H9 (cell line): ENCODE data around the gene OTOS. TPM values are rescaled to one million over a fixed set of nuclear protein-coding genes. Genes with fewer than 3 reads are reported as not detected.
A peak's percentile ranks its signal among the peaks of the same experiment; 100 is the strongest.

ENCODE experiments used
- DNase-seq: peaks from one replicate; pipeline ENCODE4 v3.0.0-alpha.2; 2017
- H2AFZ ChIP-seq: one replicate; pipeline ENCODE4 v1.6.1; 2013; ENCODE audit warnings: mild to moderate bottlenecking, low read length, control low read depth, moderate library complexity
- H2AK5ac ChIP-seq: 2 replicates; pipeline ENCODE4 v1.6.1; 2013; ENCODE audit warnings: low read length, control low read depth, mixed read lengths; ENCODE audit not compliant: insufficient read length
- H2BK120ac ChIP-seq: one replicate; pipeline ENCODE4 v1.6.1; 2013; ENCODE audit warnings: low read depth, mild to moderate bottlenecking, low read length, control low read depth, inconsistent platforms; ENCODE audit not compliant: poor library complexity, severe bottlenecking
- H2BK12ac ChIP-seq: 2 replicates; pipeline ENCODE4 v1.6.1; 2013; ENCODE audit warnings: low read length, control low read depth, mixed read lengths, low read depth; ENCODE audit not compliant: insufficient read length
- H2BK15ac ChIP-seq: 2 replicates; pipeline ENCODE4 v1.6.1; 2013; ENCODE audit warnings: low read depth, low read length, control low read depth
- H2BK20ac ChIP-seq: one replicate; pipeline ENCODE4 v1.6.1; 2013; ENCODE audit warnings: low read depth, mild to moderate bottlenecking, low read length, control low read depth, inconsistent platforms; ENCODE audit not compliant: poor library complexity, severe bottlenecking
- H2BK5ac ChIP-seq: 2 replicates; pipeline ENCODE4 v1.6.1; 2013; ENCODE audit warnings: low read length, control low read depth, mixed read lengths; ENCODE audit not compliant: insufficient read length
- H3K14ac ChIP-seq: 2 replicates; pipeline ENCODE4 v1.6.1; 2013; ENCODE audit warnings: low read length, control low read depth; ENCODE audit not compliant: insufficient read depth
- H3K18ac ChIP-seq: 2 replicates; pipeline ENCODE4 v1.6.1; 2013; ENCODE audit warnings: low read depth, mild to moderate bottlenecking, mixed read lengths, low read length, control low read depth; ENCODE audit not compliant: insufficient read length
- H3K23ac ChIP-seq: 2 replicates; pipeline ENCODE4 v1.6.1; 2013; ENCODE audit warnings: low read length, control low read depth, mixed read lengths, low read depth; ENCODE audit not compliant: insufficient read length
- H3K23me2 ChIP-seq: 2 replicates; pipeline ENCODE4 v1.6.1; 2013; ENCODE audit warnings: low read depth, mild to moderate bottlenecking, mixed read lengths, low read length, control low read depth; ENCODE audit not compliant: insufficient read length, poor library complexity, severe bottlenecking
- H3K27ac ChIP-seq: 2 replicates; pipeline ENCODE4 v1.5.1; 2013; ENCODE audit warnings: low read length, control low read depth, mixed read lengths, low read depth; ENCODE audit not compliant: insufficient read length
- H3K27me3 ChIP-seq: 2 replicates; pipeline ENCODE4 v1.6.1; 2013; ENCODE audit warnings: low read length, control low read depth, inconsistent platforms; ENCODE audit not compliant: insufficient read depth
- H3K4ac ChIP-seq: 2 replicates; pipeline ENCODE4 v1.6.1; 2013; ENCODE audit warnings: low read depth, mild to moderate bottlenecking, control low read depth, inconsistent platforms, low read length, moderate library complexity
- H3K4me1 ChIP-seq: 2 replicates; pipeline ENCODE4 v1.6.1; 2013; ENCODE audit warnings: low read length, control low read depth, inconsistent platforms; ENCODE audit not compliant: insufficient read depth
- H3K4me2 ChIP-seq: 2 replicates; pipeline ENCODE4 v1.6.1; 2013; ENCODE audit warnings: low read length, control low read depth, mixed read lengths; ENCODE audit not compliant: insufficient read length, insufficient read depth
- H3K56ac ChIP-seq: 2 replicates; pipeline ENCODE4 v1.6.1; 2013; ENCODE audit warnings: low read depth, mild to moderate bottlenecking, mixed read lengths, low read length, control low read depth; ENCODE audit not compliant: insufficient read length
- H3K79me1 ChIP-seq: 2 replicates; pipeline ENCODE4 v1.6.1; 2013; ENCODE audit warnings: low read depth, mild to moderate bottlenecking, moderate library complexity, low read length, control low read depth, inconsistent platforms; ENCODE audit not compliant: insufficient read depth, poor library complexity, severe bottlenecking
- H3K79me2 ChIP-seq: 2 replicates; pipeline ENCODE4 v1.6.1; 2013; ENCODE audit warnings: low read length, control low read depth, inconsistent platforms; ENCODE audit not compliant: insufficient read depth
- H3K9ac ChIP-seq: 2 replicates; pipeline ENCODE4 v1.6.1; 2013; ENCODE audit warnings: low read length, control low read depth, mixed read lengths; ENCODE audit not compliant: insufficient read length; ENCODE audit errors: extremely low read depth
- H3K9me3 ChIP-seq: one replicate; pipeline ENCODE4 v1.6.1; 2013; ENCODE audit warnings: low read depth, low read length, inconsistent platforms; ENCODE audit not compliant: control insufficient read depth
- H3T11ph ChIP-seq: one replicate; pipeline ENCODE4 v1.6.1; 2013; ENCODE audit warnings: mild to moderate bottlenecking, low read length, control low read depth, inconsistent platforms
- H4K20me1 ChIP-seq: one replicate; pipeline ENCODE4 v1.6.1; 2013; ENCODE audit not compliant: control insufficient read depth, insufficient read length, insufficient read depth
- H4K5ac ChIP-seq: 2 replicates; pipeline ENCODE4 v1.6.1; 2013; ENCODE audit warnings: low read depth, mild to moderate bottlenecking, mixed read lengths, low read length, control low read depth; ENCODE audit not compliant: insufficient read length
- H4K8ac ChIP-seq: replicated peaks from 2 replicates; pipeline ENCODE4 v1.6.1; 2013; ENCODE audit warnings: low read length, control low read depth, mixed read lengths, low read depth; ENCODE audit not compliant: insufficient read length
- H4K91ac ChIP-seq: 2 replicates; pipeline ENCODE4 v1.6.1; 2013; ENCODE audit warnings: low read depth, mild to moderate bottlenecking, moderate library complexity, mixed read lengths, low read length, control low read depth; ENCODE audit not compliant: insufficient read length
- H3K27ac Mint-ChIP-seq, 3 experiments: 2 replicates in 2 of 3; 3 replicates in 1 of 3; pipeline ENCODE4 v1.8.0; 2020 to 2021; ENCODE audit warnings: mixed read lengths in 3 of 3, mild to moderate bottlenecking in 1 of 3, moderate library complexity in 1 of 3
- H3K27me3 Mint-ChIP-seq: 2 replicates; pipeline ENCODE4 v1.8.0; 2021; ENCODE audit warnings: low read depth, mild to moderate bottlenecking, moderate library complexity, mixed read lengths
- H3K36me3 Mint-ChIP-seq, 3 experiments: 2 replicates in 2 of 3; 3 replicates in 1 of 3; pipeline ENCODE4 v1.8.0; 2020 to 2021; ENCODE audit warnings: low read depth in 3 of 3, mixed read lengths in 3 of 3; ENCODE audit not compliant: insufficient read depth in 1 of 3
- H3K4me1 Mint-ChIP-seq, 2 experiments: 2 replicates each; pipeline ENCODE4 v1.8.0; 2020; ENCODE audit warnings: mixed read lengths in 2 of 2
- H3K4me3 Mint-ChIP-seq, 2 experiments: 2 replicates in 1 of 2; 3 replicates in 1 of 2; pipeline ENCODE4 v1.8.0; 2020 to 2021; ENCODE audit warnings: mild to moderate bottlenecking in 2 of 2, mixed read lengths in 2 of 2, moderate library complexity in 1 of 2
- H3K9me3 Mint-ChIP-seq, 2 experiments: 2 replicates in 1 of 2; 3 replicates in 1 of 2; pipeline ENCODE4 v1.8.0; 2020; ENCODE audit warnings: mild to moderate bottlenecking in 2 of 2, mixed read lengths in 2 of 2, moderate library complexity in 1 of 2
- CTCF ChIP-seq: fragments of 200-600 bp; sonication (generic); conservative IDR thresholded peaks from 3 replicates; pipeline ENCODE4 v1.8.0; 2021; ENCODE audit warnings: antibody characterized with exemption, mild to moderate bottlenecking
- WGBS: extraction: QIAGEN DNeasy Blood & Tissue Kit; methylation state at CpG from one replicate; pipeline ENCODE4 v1.1.7; 2013; ENCODE audit warnings: missing lambda C conversion rate, low lambda C conversion rate, mixed read lengths; ENCODE audit not compliant: insufficient read length; ENCODE audit errors: extremely low coverage; 5-methylcytosine and 5-hydroxymethylcytosine counted together
- total RNA-seq: library from RNA; stranded (reverse); gene quantifications from 2 replicates; pipeline ENCODE4 v1.2.1, GENCODE V29; 2021

Gene OTOS
- total RNA-seq, 1 experiment from 2014 or later, result not detected

DNA sequence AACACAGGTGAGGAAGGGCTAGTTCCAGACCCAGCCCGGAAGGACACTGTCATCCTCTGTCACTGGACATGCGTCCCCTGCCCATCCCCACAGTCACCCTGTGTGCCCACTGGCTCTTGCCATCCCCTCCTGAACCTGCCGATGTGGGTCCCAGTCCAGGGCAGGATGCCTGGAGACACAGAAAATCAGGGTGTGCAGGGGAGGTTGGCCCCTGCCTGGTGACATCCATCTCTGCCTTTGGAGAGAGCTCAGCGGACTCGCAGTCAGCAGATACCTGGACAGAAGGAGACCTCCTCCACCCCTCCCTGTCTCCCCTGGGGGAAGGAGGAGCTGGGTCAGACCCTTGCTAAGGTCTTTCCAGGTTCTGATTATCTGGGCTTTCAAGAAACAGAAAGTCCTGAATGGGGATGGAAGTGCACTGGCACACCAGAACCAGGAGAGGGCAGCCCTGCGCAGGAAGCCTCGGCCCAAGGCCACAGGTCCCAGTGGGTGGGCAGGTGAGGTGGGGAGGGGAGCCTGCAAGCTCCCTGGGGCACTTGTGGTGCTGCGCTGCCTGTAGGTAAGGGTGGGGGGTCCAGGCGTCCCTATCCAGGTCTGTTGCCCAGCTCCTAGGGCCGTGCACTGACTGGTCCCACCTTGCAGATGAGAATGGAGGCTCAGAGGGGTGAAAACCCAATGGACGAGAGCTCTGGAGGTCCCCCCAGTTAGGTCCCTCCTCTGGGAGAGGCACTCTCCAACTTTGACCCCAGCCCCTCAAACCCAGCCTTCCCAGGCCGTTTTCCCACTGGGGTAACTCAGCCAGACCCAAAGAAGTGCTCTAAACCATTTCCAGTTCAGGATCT, 9.7 kb upstream of the OTOS start:
- no peak overlapping the region for H2BK12ac ChIP-seq
- no peaks in the 10 kb centered on the region for H3K4me1 ChIP-seq
- H2AK5ac ChIP-seq, result no peak overlapping the region
- Mint-ChIP-seq H3K9me3 (peaks cover 8 to 13% of the 10 kb centered on the region in 2 experiments), H3K4me3 (no peak overlapping the region), H3K27ac (peak overlapping the region in 1 of 3 experiments; percentile 73; a peak in 2 of 7 replicates), H3K4me1 (peaks cover 0 to 4% of the 10 kb centered on the region in 2 experiments; a peak in 3 of 4 replicates), H3K36me3 (peaks cover 0 to 4% (median 0%) of the 10 kb centered on the region in 3 experiments; a peak in 3 of 7 replicates), H3K27me3 (peaks cover 31% of the 10 kb centered on the region)
- no peak overlapping the region; the same call in 1 of the 2 replicates for H3K14ac ChIP-seq
- peak; percentile 78 for DNase-seq
- H4K20me1 ChIP-seq, result no peaks in the 10 kb centered on the region
- peak; percentile 89 for TF ChIP-seq CTCF
- no peak overlapping the region for H3K18ac ChIP-seq
- H3K23me2 ChIP-seq, result no peaks in the 10 kb centered on the region
- no peaks in the 10 kb centered on the region for H3K79me2 ChIP-seq
- H4K91ac ChIP-seq, result no peak overlapping the region
- H2AFZ ChIP-seq, result no peak overlapping the region
- no peak overlapping the region for H2BK120ac ChIP-seq
- H3K27me3 ChIP-seq, result no peaks in the 10 kb centered on the region
- no peak overlapping the region for H3K9ac ChIP-seq
- no peak overlapping the region for H4K5ac ChIP-seq
- no peak overlapping the region for H3K4ac ChIP-seq
- H3K56ac ChIP-seq, result no peak overlapping the region
- H3K4me2 ChIP-seq, result no peak overlapping the region
- no peak overlapping the region for H3K27ac ChIP-seq
- no peaks in the 10 kb centered on the region for H3K9me3 ChIP-seq
- WGBS, result no CpG with 5 or more reads among the region's 12 CpGs
- H2BK5ac ChIP-seq, result no peak overlapping the region
- H3K79me1 ChIP-seq, result no peaks in the 10 kb centered on the region
- H4K8ac ChIP-seq, result no peak overlapping the region
- no peak overlapping the region for H3K23ac ChIP-seq
- H2BK15ac ChIP-seq, result no peak overlapping the region
- H3T11ph ChIP-seq, result no peak overlapping the region
- H2BK20ac ChIP-seq, result no peak overlapping the region
